Middle frontal gyrus (tissue), 1 donor: ENCODE results near the gene ANXA2R.
"Not testable (repeated sequence)": the region's sequence is repeated elsewhere in the genome, so short reads cannot be mapped to it uniquely, and the experiment has no call there.

Experiments used
- DNase-seq: peaks from one replicate; pipeline ENCODE4 v3.0.0-alpha.2; 2015; ENCODE audit warnings: low spot score; ENCODE audit errors: extremely low spot score

Gene ANXA2R

DNA sequence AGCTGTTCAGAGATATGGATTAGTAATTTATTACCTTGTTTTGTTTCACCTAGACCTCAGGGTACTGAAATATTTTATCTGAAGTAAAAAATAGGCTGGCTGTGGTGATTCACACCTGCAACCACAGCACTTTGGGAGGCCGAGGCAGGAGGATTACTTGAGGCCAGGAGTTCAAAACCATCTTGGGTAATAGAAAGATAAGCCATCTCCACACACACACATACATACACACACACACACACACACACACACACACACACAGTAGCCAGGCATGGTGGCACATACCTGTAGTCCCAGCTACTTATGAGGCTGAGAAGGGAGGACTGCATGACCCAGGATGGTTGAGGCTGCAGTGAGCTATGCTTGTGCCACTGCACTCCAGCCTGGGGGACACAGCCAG lies 3.7 kb downstream of the ANXA2R start:
- no peak for DNase-seq

DNA sequence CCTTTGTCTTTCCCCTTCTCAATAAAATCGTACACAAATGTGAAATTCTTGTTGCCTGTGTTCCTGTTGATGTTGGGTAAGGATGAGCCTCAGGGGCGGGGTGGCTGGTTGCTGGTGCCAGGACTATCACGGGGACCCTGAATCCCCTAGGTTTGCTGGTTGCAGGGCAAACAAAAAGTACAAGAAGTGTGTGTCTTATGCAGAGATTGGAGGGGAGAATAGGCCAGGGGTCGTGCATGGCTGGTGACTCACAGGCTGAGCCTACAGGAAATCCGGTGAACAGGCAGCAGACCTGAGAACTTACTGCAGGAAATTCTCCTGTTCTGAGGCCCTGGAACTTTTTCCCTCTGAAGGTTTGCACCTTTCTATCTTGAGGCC lies 5.5 kb downstream of the ANXA2R start:
- no peak for DNase-seq

DNA sequence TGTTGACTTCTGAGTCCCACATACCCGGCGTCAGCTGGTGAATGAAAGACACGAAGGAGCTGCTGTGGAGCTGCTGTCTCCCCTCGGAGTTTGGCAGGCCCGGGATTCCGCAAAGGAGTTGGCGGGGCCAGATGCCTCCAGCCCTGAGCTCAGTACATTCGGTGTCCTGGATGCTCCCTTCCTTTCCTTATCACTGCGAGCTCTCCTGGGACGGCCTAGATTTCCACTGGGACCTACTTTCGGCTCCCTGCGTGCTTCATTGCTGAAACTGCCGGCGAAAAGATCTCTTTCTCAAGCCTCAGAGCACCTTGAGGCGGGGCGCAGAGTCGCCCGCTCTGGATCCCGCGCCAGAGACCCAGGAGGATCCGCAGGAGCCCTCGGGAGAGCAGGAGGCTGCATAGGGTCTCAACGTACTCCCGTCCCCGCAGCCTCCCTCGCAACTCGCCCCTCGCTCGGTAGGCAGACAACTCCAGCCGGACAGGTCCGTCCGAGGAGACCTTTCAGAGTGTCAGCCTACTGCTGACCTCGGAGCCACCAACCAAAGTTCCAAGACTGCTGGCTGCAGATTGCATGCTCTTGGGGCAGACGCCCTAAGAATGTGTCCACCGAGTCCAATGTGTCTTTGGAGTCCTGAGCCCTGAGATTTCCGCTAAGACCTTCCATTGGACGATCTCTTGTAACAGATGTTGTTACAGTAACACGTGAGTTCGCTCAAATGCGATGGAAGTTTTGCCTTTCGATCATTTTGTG lies 6.1 kb downstream of the ANXA2R start:
- no peak for DNase-seq

DNA sequence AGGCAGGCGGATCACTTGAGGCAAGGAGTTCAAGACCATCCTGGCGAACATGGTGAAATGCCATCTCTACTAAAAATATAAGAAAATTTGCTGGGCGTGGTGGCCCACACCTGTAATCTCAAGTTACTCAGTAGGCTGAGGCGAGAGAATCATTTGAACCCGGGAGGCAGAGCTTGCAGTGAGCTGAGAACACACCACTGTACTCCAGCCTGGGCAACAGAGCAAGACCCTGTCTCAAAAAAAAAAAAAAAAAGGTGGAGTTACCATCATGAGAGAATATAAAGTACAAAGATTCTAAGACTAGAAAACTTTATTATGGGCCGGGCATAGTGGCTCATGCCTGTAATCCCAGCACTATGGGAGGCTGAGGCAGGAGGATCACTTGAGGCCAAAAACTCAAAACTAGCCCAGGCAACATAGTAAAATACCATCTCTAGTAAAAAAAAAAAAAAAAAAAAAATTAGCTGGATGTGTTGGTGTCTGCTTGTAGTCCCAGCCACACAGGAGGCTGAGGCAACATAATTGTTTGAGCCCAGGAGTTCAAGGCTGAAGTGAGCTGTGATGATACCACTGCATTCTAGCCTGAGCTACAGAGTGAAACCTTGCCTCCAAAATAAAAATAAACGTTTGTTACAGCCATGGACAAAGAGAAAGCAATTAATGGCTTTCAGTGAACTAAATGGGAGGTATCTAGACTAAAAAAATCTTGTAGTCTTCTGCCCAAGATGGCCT lies 12.9 kb downstream of the ANXA2R start:
- DNase-seq, result no peak

DNA sequence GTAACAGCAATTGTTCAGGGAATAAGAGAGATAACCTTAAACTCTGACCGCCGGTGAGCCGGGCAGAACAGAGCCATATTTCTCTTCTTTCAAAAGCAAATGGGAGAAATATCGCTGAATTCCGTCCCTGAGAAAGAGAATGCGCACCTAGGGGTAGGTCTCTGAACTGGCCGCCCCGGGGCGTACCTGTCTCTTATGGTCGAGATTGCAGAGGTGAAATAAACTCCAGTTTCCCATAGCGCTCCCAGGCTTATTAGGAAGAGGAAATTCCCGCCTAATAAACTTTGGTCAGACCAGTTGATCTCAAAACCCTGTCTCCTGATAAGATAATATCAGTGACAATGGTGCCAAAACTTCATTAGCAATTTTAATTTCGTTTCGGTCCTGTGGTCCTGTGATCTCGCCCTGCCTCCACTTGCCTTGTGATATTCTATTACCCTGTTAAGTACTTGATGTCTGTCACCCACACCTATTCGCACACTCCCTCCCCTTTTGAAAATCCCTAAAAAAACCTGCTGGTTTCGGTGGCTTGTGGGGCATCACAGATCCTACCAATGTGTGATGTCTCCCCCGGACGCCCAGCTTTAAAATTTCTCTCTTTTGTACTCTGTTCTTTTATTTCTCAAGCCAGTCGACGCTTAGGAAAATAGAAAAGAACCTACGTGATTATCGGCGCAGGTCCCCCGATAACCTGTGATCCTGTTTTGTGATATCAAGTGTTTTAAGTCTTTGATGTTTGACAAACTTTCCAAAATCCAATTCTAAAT lies 14.8 kb downstream of the ANXA2R start:
- not testable (repeated sequence) for DNase-seq

DNA sequence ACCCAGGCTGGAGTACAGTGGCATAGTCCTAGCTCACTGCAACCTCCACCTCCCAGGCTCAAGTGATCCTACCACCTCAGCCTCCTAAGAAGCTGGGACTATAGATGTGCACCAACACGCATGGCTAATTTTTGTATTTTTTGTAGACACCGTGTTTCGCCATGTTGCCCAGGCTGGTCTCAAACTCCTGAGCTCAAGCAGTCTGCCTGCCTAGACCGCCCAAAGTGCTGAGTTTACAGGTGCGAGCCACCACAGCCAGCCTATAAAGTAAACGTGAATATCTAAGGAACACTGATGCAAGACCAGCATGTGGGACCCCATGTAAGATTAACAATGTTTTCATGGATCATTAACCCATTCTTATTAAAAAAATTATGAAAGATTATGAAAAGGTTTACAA lies 15.9 kb downstream of the ANXA2R start:
- no peak for DNase-seq

DNA sequence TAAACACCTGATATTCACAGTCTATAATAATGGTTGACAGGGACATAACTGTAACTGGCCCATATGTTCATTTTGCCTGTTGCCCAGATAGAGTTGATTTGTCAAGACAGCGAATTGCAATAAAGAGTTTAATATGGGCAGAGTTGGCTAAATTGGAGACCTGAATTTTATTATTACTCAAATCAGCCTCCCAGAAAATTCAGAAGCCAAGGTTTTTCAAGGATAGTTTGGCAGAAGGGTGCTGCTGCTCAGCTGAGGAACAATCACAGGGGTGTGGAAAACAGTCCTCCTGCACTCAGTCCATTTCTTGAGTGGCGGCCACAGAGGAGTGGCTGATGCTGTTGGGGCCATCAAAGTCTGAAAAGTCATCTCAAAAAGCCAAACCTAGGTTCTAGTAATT lies 19.0 kb downstream of the ANXA2R start:
- DNase-seq, result no peak

DNA sequence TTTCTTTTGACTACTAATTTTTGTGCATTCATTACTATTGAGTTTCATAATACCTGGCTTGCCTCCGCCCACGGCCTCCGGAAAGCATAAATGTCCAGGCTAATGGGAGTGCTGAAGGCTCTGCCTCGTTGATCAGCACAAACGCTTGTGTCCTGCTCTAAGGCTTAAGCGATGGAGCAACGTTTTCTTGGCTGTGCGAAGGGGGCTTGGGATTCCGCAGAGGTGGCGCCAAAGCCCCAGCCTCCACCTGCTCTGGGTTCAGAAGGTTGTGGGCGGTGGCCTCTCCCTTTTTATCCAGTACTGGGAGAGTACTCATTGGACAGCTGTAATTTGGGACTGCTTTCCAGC lies 19.7 kb downstream of the ANXA2R start:
- DNase-seq, result no peak

DNA sequence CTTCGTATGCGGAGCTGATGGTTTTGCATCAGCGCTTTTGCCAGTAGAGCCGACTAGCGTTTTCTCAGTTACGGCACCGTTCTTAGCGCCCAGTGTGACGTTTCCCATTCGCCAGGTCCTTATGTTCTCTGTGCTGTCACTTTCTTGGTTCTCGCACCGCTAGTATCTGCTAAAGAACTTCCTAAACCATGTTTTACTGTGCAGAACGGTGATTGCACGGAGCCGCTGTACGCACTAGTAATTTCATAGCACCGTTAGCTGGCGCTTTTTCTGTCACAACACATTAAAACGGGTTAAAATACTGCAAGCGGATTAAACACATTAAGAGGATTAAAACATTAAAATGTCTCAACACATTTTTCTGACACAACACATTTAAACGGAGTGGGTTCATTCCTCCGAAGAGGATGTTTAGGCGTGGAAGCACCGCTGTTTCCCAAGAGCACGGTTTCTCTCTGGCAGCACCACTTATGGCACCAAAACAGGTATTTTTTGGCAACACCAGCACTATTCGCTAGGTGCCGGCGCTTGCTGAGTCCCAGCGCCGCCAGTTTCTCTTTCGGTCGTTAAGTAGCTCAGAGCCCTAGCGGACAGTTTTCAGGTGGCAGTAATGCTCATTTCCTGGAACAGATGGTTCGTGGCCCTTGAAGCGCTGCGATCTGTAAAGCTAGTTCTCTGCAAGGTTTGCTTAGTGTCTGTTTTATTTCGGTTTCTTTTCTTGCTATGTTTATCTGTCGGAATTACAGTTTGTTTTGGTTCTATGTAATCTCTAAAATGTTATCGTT lies 20.3 kb downstream of the ANXA2R start:
- DNase-seq, result no peak

DNA sequence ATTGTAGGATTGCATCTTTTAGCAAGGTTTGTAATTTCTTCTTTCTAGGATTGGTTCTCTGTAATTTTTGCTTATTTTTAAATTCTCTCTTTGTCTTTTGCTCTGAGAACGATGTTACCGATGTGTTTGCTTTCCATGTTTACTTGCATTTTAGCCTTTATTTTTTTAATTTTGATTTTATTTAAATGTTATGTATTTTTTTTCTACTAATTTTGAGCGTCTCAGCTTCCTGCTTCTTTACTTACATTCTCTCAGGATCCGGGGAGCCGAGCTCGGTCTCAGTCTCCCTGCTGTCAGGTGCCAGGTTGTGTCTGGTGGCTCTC lies 20.9 kb downstream of the ANXA2R start:
- DNase-seq, result no peak

DNA sequence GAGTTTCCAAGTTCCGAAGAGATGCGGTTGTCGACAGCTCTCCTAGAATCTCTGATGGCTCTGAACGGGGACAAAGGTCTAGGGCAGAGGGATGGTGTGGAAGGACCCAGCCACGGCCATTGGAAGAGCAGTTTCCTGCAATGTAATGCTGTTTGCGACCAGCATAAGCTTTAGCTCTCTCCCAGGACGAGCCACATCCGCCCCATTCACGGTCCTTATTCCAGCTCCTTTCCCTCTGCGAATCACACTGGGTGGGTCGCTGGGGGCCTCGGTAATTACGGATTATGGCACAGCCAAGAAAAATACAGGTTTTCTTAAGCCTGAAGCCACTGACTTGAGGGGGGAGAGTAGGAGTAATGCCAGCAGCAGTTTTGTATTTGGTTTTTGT lies 22.7 kb downstream of the ANXA2R start:
- DNase-seq, result no peak

DNA sequence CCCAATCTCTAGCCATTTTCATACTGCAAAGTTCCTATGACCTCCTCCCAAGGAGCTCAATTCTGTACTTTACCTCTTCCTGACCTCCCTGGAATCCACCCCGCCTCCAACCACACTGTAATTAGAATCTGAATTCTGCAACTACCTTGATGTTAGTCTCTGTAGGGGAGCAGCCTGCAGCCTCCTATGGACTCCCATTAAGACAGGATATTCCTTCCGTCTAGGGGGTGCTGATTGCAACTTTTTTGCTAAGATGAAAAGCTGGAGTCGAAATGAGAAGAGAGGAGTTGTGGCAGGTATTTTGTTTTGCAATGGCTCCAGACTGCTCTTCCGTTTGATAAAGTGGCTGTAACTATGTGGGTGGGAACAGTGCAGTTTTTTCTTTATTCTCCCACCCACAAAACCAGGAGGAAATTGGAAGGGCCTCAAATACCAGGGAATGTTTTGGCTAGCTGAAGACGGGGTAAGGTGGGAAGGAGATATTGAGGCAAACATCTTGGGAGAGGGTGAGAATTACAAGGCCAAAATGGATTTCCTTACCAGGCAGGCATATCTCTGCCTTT lies 23.8 kb downstream of the ANXA2R start:
- DNase-seq, result no peak

DNA sequence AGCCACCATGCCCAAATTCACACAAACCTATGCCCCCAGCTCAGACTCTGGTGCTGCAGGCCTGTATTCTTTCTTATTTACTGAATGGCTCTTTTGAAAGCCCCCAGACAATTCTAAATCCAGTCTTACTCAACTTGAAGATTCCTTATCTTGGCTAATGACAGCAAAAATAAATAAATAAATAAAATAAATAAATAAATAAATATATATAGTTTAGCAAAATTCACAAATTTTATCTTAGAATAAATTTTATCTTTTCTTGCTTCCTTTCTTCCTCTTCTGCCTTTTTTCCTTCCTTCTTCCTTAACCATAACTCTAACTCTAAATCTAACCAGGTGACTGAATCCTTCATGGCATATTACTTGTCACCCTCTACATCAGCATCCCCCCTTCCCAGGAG lies 25.6 kb downstream of the ANXA2R start:
- DNase-seq, result no peak

DNA sequence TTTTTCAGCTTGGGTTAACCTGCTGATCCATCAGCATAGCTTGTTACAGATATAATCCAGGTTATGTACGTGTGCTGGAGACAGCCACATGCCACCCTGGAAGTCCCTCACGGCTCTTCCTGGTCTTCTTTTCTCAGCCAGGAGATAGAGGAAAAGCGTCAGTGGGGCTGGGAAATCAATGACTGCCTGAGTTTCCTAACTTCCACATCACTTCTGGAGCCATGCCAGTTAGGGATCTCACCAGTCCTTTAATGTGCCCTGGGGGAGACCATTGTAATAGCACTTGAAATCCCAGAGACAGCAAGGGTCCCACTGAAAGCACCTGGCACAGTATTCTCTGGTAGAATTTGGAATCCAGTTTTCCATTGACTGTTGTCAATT lies 29.2 kb downstream of the ANXA2R start:
- DNase-seq, result no peak

DNA sequence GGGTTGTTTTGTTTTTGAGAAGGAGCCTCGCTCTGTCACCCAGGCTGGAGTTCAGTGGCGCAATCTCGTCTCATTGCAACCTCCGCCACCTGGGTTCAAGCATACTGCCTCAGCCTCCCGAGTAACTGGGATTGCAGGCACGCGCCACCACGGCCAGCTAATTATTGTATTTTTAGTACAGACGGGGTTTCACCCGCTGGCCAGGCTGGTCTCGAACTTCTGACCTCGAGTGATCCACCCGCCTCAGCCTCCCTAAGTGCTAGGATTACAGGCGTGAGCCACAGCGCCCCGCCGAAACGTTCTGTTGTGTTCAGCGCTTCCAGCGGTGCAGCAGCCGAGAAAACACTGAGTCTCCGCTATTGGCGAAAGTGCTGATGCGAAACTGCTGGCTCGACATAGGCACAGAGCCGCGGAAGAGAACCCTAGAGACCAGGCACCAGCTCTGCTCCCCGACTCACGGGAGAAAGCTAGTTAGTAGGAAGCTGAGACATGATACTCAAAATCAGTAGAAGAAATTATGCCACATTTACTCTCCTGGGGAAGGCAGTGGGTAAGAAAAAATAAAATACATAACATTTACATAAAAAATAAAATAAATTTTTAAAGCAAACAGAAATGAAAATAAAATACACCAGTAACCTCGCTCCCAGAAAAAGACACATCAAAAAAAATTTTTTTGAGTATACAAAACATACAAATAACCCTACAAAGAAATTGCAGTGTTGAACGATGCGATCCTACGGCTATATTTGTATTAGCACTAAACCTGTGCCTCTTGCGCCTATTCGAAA lies 31.6 kb downstream of the ANXA2R start:
- peak; percentile 27 for DNase-seq

DNA sequence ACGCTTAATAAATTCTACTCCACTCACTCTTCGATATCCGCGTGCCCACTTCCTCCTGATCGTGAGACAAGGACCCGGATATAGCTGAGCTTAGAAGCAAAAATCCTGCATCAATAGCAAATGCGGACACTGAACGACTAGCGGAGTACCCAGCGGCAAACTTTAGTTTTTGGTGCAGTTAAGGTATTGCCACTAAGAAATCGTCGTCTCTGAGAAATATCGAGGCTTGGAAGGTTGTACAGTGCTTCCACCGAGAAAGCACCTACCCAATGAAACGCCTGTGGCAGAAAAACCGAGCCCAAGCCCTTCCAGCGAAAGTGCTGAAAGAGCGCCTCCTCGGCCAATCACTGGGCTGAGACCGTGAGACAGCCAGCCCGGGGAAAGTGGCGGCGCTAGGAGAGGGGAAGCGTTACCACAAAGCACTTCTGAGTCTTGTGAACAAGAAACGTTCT lies 32.2 kb downstream of the ANXA2R start:
- DNase-seq, result no peak

DNA sequence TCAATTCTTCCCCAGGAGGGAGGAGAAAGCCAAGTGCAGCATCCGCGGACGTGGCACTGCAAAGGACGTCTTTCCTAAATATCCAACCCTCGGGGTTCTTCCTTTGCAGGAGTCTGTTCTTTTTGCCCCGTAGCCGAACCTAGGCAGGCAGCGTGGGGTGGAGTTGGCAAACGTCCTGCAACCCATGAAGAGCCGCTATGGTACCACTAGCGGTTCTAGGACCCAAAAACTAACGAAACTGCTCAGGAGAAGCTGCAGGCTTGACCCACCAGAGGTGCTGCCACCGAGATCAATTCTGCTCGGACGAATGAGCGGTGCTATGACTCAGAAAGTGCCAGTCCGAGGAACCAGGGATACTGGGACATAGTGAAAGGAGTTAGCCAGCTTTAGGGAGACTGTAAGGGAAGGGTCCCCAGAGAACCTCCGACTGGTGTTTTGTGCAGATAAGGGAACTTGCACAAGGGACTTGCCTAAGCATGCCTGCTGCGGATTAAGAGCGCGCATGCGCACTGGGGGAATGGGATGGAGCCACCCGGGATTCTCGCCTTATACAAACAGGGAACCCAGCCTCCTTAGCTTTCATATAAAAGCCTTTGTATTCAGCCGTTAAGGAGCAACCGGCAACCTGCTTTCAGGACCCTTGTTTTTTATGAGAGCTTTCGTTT lies 32.7 kb downstream of the ANXA2R start:
- DNase-seq, result peak; percentile 57

DNA sequence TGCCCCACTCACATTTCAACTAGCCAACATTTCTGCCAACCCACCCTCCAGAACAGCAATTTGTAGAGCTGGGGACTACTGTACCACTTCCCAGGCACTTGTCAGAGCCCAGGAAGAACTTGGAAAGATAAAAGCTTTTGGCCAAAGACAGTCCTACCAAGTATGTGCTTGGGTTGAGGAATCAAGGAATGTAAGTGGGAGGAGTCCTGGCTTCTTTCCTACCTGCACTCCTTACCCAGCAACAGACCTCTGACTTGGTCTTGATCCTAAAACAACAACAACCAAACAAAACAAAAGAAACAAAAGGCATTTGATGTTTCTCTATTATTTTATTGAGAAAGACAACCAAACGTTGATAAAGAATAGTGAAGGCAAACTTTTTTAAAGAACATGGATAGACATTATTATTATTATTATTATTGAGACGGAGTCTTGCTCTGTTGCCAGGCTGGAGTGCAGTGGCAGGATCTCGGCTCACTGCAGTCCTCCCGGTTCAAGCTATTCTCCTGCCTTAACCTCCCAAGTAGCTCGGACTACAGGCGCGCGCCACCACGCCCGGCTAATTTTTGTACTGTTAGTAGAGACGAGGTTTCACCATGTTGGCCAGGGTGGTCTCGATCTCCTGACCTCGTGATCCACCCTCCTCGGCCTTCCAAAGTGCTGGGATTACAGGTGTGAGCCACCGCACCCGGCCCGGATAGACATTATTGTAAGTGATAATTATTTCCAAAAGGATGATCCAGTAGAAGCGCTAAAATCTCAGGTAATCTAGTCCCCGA lies 33.5 kb downstream of the ANXA2R start:
- DNase-seq, result no peak

DNA sequence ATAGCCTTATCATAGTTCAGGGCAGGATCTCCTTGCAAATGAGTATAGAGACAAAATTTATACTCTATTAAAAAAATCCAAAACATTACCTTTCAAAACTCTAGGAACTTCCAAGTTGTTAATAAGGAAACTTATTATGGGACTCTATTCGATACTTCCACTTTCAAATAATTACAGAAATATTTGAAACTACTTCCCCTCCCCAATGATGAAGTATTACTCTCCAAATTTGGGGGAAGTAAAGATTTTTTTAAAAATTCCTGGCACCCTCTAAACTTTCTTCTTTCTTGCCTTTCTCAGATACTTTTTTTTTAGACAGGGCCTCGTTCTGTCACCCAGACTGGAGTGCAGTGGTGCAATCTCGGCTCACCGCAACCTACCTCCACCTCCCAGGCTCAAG lies 35.1 kb downstream of the ANXA2R start:
- no peak for DNase-seq
